Dedifferentiated amniotic fluid mesenchymal stem cell (primary cell): ENCODE results near the gene SEC24A.
"Not testable (repeated sequence)": the region's sequence is repeated elsewhere in the genome, so short reads cannot be mapped to it uniquely, and the experiment has no call there.

Source experiments
- DNase-seq: peaks from one replicate; pipeline ENCODE4 v3.0.0-alpha.2; 2016; ENCODE audit errors: extremely low spot score

SEC24A gene

DNA sequence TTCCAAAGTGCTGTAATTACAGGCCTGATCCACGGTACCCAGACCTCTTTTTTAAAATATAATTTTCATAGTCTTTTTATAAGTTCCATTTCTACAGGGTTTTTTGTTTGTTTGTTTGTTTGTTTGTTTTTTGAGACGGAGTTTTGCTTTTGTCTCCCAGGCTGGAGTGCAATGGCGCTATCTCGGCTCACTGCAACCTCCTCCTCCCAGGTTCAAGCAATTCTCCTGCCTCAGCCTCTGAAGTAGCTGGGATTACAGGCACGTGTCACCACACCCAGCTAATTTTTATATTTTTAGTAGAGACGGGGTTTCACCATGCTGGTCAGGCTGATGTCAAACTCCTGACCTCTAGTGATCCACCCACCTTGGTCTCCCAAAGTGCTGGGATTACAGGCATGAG lies 2.1 kb downstream of the SEC24A start:
- DNase-seq = not testable (repeated sequence)

DNA sequence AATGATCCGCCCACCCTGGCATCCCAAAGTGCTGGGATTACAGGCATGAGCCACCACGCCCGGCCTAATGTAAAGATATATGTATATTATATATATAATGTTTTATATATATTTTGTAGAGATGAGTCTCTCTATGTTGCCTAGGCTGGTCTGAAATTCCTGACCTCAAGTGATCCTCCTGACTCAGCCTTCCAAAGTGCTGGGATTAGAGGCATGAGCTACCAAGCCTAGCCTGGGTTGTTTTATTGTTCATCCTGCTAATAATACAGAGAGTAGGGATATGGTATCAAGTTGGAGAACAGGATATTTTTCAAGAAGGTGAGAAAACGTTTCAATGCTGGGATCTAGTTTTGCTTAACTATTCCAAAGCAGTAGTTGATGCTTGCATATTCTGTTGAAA lies 2.9 kb downstream of the SEC24A start:
- no peak for DNase-seq

DNA sequence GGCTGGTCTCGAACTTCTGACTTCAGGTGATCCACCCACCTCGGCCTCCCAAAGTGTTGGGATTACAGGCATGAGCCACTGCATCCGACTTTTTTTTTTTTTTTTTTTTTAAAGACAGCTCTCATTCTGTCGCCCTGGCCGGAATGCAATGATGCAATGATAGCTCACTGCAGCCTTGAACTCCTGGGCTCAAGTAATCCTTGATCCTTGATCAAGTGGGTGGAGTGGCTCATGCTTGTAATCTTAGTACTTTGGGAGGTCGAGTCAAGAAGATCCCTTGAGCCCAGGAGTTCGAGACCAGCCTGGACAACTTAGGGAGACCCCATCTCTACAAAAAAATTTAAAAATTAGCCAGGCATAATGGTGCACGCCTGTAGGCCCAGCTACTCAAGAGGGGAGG lies 8.1 kb downstream of the SEC24A start:
- no peak for DNase-seq

DNA sequence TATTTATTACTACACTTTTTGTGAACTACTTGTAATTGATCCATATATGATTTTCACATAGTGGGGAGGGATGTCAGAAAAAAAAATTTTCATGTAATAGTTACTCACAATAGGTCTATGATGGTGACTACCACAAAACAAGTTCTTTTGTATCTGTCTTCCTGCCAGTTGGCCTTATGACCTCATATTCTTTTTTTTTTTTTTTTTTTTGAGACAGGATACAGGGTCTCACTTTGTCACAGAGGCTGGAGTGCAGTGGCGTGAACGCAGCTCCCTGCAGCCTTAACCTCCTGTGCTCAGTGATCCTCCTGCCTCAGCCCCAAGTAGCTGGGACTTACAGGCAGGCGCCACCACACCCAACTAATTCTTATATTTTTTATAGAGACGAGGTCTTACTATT lies 10.9 kb downstream of the SEC24A start:
- DNase-seq = no peak

DNA sequence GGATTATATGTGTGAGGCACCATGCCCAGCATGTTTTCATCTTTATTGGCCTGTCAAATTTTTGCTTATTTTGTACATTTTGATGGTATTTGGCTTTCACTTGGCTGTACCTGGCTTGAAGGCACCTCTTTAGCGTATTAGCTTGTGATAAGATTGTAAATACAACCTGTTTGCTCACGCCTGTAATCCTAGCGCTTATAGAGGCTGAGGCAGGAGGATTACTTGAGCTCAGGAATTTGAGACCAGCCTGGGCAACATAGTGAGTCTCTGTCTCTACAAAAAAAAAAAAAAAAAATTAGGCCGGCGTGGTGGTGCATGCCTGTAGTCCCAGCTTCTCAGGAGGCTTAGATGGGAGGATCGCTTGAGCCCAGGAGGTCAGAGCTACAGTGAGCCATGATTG lies 11.3 kb downstream of the SEC24A start:
- no peak for DNase-seq

GRCh38 chr5:134662971-134663370 lies 14.4 kb downstream of the SEC24A start:
- no peak for DNase-seq

GRCh38 chr5:134664448-134664847 lies 15.9 kb downstream of the SEC24A start:
- DNase-seq = no peak

GRCh38 chr5:134673546-134673945 lies 25.0 kb downstream of the SEC24A start:
- not testable (repeated sequence) for DNase-seq

DNA sequence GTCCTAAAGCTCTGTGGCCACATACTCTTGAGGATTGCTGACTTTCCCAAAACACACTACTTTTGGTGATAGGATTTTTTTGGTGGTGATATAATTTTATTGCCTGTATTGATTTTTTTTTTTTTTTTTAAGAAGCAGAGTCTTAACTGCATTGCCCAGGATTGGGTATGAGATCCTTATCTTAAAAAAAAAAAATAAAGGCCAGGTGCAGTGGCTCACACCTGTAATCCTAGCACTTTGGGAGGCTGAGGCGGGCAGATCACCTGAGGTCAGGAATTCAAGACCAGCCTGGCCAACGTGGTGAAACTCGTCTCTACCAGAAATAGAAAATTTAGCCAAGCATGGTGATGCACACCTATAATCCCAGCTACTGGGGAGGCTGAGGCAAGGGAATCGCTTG lies 28.8 kb downstream of the SEC24A start:
- not testable (repeated sequence) for DNase-seq

GRCh38 chr5:134690144-134690543 lies 41.6 kb downstream of the SEC24A start:
- not testable (repeated sequence) for DNase-seq

- no peak for DNase-seq
These were observed 44.1 kb downstream of the SEC24A start for GRCh38 chr5:134692722-134693121.

- DNase-seq = no peak
These were observed 59.7 kb downstream of the SEC24A start for GRCh38 chr5:134708301-134708700.

GRCh38 chr5:134714120-134714519 lies 65.5 kb downstream of the SEC24A start:
- DNase-seq = no peak

DNA sequence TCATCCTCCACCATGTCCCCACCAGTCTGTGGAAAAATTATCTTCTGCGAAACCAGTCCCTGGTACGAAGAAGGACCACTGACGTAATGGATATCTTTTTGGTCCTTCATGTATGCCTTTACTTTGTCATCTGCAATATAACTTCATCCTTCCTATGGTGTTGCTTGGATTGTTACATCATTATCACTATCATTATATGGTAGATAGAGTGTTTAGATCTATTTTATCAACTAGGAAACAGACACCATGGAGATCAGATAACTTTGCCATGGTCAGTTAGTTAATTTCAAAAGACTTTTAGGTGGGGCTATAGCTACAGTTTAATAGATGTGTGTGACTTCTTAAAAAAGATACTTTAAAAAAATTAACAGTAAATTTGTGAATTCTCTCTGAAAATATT lies 66.0 kb downstream of the SEC24A start:
- no peak for DNase-seq

- not testable (repeated sequence) for DNase-seq
These were observed 66.9 kb downstream of the SEC24A start for GRCh38 chr5:134715466-134715865.

DNA sequence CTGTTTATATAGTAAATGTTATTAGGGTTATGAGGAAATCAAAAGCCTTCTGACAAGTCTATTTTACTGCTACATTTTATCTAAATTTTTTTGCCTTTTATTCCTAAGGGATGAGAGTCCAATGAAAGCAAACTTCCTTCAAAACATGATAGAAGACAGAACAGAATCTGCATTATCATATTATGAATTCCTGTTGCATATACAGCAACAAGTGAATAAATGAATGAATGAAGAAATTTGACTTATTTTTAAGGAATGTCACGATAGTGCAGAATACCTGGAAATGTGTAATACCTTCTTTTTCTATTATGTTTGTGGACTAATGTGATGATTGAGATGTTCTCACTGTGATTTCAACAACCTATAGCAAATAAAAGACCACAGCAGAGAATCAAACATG lies 76.3 kb downstream of the SEC24A start:
- no peak for DNase-seq

GRCh38 chr5:134732819-134733218 lies 84.2 kb downstream of the SEC24A start:
- no peak for DNase-seq

GRCh38 chr5:134735243-134735642 lies 86.7 kb downstream of the SEC24A start:
- DNase-seq = no peak

DNA sequence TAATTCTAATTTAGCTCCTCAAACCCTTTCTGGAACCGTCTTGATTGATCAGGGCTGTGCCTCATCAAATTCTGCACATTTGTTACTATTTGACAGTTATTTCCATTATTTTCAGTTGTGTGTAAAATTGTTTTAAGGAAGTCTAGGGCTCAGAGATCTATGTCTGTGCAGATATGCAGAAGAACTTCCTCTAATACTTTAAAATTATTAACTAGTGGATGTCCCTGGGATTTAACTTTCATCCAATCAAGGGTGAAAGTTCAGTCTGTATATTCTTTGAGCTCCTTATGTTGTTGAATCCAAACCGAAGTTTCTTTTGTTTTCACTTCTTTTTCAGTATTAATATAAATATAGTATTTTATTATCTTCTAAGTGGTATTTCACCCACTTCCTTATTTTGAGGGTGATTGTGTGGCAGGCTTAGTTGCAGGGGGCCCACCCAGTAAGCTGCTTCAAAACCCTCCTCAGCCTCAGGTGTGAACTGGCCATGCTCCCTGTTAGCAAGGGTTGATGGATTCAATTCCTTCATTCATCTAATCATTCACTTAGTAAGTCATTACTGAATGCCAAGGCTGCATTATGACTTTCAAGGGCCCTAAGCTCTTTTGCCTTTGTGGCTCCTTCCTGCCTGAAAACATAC lies 87.7 kb downstream of the SEC24A start:
- DNase-seq = no peak

DNA sequence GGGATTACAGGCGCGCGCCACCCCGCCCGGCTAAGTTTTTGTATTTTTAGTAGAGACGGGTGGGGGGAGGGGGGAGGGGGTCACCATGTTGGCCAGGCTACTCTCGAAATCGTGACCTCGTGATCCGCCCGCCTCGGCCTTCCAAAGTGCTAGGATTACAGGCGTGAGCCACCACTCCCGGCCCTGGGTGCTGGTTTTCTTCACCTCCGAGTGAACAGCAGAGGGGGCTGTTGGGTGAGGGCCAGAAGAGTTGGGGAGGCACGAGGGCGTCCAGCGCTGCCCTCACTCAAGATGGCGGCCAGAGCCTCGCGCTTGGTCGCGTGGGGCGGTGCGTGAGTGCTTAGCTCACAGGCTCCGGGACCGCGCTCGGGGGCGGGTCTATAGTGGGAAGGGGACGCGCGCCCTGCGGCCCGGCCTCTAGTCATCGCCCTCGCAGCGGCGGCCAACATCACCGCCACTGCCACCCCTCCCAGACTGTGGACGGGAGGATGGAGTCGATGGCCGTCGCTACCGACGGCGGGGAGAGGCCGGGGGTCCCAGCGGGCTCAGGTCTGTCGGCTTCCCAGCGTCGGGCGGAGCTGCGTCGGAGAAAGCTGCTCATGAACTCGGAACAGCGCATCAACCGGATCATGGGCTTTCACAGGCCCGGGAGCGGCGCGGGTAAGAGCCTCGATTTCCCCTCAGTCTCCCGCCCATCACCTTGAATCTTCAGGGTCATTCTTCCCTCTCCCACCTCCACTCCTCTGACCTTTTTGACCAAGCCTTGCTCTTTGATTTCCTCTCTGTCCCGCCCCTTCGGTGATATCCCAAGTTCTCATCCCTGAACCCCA lies 89.8 kb downstream of the SEC24A start, which contains the start of gene CAMLG:
Gene CAMLG (plus strand): TSS at position 416 of the 830 bp plus-strand sequence. CDS start 73 bp downstream, at position 489.
- peak; percentile 97 for DNase-seq

DNA sequence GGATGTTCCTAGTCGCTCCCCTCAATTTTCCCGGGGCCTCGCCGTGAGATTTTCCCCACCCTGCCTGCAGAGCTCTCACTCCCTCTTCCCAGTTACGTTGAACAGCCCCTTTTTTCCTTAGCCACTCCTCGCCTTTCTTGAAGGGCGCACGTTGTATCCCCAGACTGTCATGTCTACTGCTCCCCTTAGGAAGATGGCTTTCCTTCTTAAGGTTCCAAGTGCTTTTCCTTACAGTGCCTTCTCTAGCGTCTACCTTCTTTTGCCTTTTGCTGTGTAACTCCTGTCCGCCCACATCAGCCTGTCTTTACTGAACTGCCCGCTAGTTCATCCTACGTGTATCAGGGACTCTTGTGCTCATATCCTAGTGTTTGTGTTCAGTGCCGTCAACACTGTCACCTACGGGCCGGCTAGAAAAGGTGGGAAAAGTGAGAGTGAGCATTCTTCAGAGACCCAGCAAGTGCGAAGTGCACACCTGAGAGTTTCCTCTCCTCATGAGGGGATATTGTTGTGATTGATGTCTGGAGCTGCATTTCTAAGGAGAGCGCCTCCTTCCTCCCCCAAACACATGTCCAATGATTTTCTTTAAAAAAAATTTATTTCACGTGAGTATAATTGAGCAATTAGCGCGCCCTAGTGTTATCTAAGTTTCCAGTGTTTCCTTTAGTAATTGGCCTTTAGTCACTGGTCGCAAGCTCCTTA lies 90.5 kb downstream of the SEC24A start:
- DNase-seq = peak; percentile 28

- DNase-seq = no peak
These were observed 92.5 kb downstream of the SEC24A start for GRCh38 chr5:134741052-134741451.

DNA sequence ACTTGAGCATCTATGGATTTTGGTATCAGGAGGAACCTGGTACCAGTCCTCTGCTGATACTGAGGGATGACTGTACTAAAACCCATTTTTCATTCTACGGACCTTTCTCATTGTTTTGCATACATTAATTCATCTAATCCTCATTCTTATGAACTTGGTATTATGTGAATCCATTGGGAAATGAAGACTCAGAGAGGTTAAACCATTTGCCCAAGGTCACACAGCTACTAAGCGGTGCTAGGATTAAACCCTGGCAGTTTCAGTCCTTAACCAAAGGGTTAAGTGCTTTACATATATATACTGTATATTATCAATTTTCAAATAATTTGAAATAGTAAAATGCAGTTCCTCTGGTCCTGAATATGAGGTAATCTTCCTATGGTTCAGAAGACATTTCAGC lies 93.5 kb downstream of the SEC24A start:
- DNase-seq = no peak
